NCI-H1417 (cell line): ENCODE measurements around the gene ZNF367.
"Not testable (repeated sequence)": the region's sequence is repeated elsewhere in the genome, so short reads cannot be mapped to it uniquely, and the experiment has no call there.

ENCODE experiments used
- DNase-seq, 3 experiments: peaks; one replicate each; lab custom pipeline; 2025; lab: John Stamatoyannopoulos, UW

Gene ZNF367

GRCh38 chr9:96400132-96400910 is 17.8 kb downstream of the ZNF367 start:
- DNase-seq = no peak

- no peak for DNase-seq
Measured at GRCh38 chr9:96399325-96399633, 18.9 kb downstream of the ZNF367 start.

GRCh38 chr9:96398582-96399324 is 19.4 kb downstream of the ZNF367 start:
- no peak for DNase-seq

GRCh38 chr9:96395964-96396363 is 22.2 kb downstream of the ZNF367 start:
- no peak for DNase-seq

- DNase-seq = peak in 2 of 3 experiments; percentile 22 to 75
Measured at GRCh38 chr9:96394832-96395496, 23.2 kb downstream of the ZNF367 start.

- DNase-seq = no peak
Measured at GRCh38 chr9:96392263-96392662, 25.9 kb downstream of the ZNF367 start.

GRCh38 chr9:96391021-96391765 is 27.0 kb downstream of the ZNF367 start:
- DNase-seq = peak in 1 of 3 experiments; percentile 22

GRCh38 chr9:96388144-96388543 is 30.0 kb downstream of the ZNF367 start:
- no peak for DNase-seq

- DNase-seq = no peak
Measured at GRCh38 chr9:96386157-96386556, 32.0 kb downstream of the ZNF367 start.

- DNase-seq = no peak
Measured at GRCh38 chr9:96383165-96383942, 34.8 kb downstream of the ZNF367 start, which contains the start of gene SLC35D2. Gene SLC35D2, minus strand, starts transcription at chr9:96383711. Its CDS starts 77 bp downstream, at chr9:96383634.

GRCh38 chr9:96382839-96383164 is 35.4 kb downstream of the ZNF367 start:
- DNase-seq = no peak

- no peak for DNase-seq
Measured at GRCh38 chr9:96382175-96382574, 36.0 kb downstream of the ZNF367 start.

GRCh38 chr9:96381696-96382095 is 36.5 kb downstream of the ZNF367 start:
- DNase-seq = no peak

- DNase-seq = no peak
Measured at GRCh38 chr9:96381125-96381524, 37.0 kb downstream of the ZNF367 start.

- DNase-seq = no peak
Measured at GRCh38 chr9:96379461-96379860, 38.7 kb downstream of the ZNF367 start.

GRCh38 chr9:96378187-96378586 is 40.0 kb downstream of the ZNF367 start:
- DNase-seq = no peak

GRCh38 chr9:96376891-96377874 is 41.0 kb downstream of the ZNF367 start:
- peak in 1 of 3 experiments; percentile 43 for DNase-seq

GRCh38 chr9:96375507-96375906 is 42.7 kb downstream of the ZNF367 start:
- DNase-seq = not testable (repeated sequence)

GRCh38 chr9:96367943-96368342 is 50.2 kb downstream of the ZNF367 start:
- no peak for DNase-seq
